Right renal cortex interstitium (tissue), 3 donors: Measurements from ENCODE around the gene CDC27. TPM values are rescaled to one million over a fixed set of nuclear protein-coding genes. Genes with fewer than 3 reads are reported as not detected.
"Not testable (repeated sequence)": the region's sequence is repeated elsewhere in the genome, so short reads cannot be mapped to it uniquely, and the experiment has no call there.

Source experiments
- DNase-seq, 3 donors: peaks; one replicate each; pipeline ENCODE4 v3.0.0-alpha.2; 2013; ENCODE audit warnings: low read depth in 3 of 3, low spot score in 2 of 3
- polyA plus RNA-seq, 3 donors: library from polyadenylated mRNA; unstranded; fragments of 120-200 nt; gene quantifications; one replicate each; pipeline ENCODE4 v1.2.1, GENCODE V29; 2013; ENCODE audit not compliant: insufficient read length in 3 of 3

Gene CDC27
- polyA plus RNA-seq, 3 donors = 58.9 to 63.1 (median 59.4) TPM

GRCh38 chr17:47074361-47074760 is 114.7 kb downstream of the CDC27 start:
- DNase-seq = not testable (repeated sequence)

- not testable (repeated sequence) for DNase-seq
Measured at GRCh38 chr17:47073629-47074028, 115.5 kb downstream of the CDC27 start.

- no peak for DNase-seq
Measured at GRCh38 chr17:47072886-47073285, 116.2 kb downstream of the CDC27 start.

- DNase-seq = not testable (repeated sequence)
Measured at GRCh38 chr17:47071171-47071570, 117.9 kb downstream of the CDC27 start.

- DNase-seq = not testable (repeated sequence)
Measured at GRCh38 chr17:47070266-47070665, 118.8 kb downstream of the CDC27 start.

Other genes with a start within 250 kb of the CDC27 start
- gene RPRML, start 210.0 kb downstream of the CDC27 start, polyA plus RNA-seq = not detected
- 1 to 10 TPM; 3.6 to 6.6 (median 3.9) TPM for gene MYL4, start 20.1 kb upstream of the CDC27 start, polyA plus RNA-seq
- gene ITGB3, start 64.5 kb upstream of the CDC27 start, polyA plus RNA-seq = 10 to 100 TPM; 19.0 to 20.8 (median 20.7) TPM
- 1 to 10 TPM; 3.2 to 6.5 (median 4.6) TPM for gene EFCAB13, start 134.7 kb upstream of the CDC27 start, polyA plus RNA-seq